GM23248 (cell line): ENCODE results near the gene SLC34A3.

Source experiments
- EZH2 ChIP-seq: fragments of 200-600 bp; sonication (generic); IDR thresholded peaks from 2 replicates; pipeline ENCODE4 v1.6.1; 2018; ENCODE audit warnings: antibody characterized with exemption, mild to moderate bottlenecking; ENCODE audit not compliant: insufficient read depth, poor library complexity, severe bottlenecking
- EZH2phosphoT487 ChIP-seq: fragments of 200-600 bp; sonication (generic); IDR thresholded peaks from 2 replicates; pipeline ENCODE4 v1.6.1; 2018; ENCODE audit warnings: antibody characterized with exemption, moderate library complexity, mild to moderate bottlenecking, low read depth; ENCODE audit not compliant: insufficient read depth

- no peak for TF ChIP-seq EZH2
- TF ChIP-seq EZH2phosphoT487 = no peak
Observed at GRCh38 chr9:137247916-137248175, 17.1 kb downstream of the SLC34A3 start.
